SU-DHL-6 (cell line): ENCODE results near the gene ANKRD45.

Source experiments
- CTCF ChIP-seq: fragments of 200-600 bp; sonication (generic); IDR thresholded peaks from one replicate; pipeline ENCODE4 v1.5.1; 2017; ENCODE audit warnings: antibody characterized with exemption, mild to moderate bottlenecking, low read length, moderate library complexity; ENCODE audit not compliant: insufficient read depth, poor library complexity, severe bottlenecking
- EZH2phosphoT487 ChIP-seq: fragments of 200-600 bp; sonication (generic), shearing (Covaris generic); conservative IDR thresholded peaks from 2 replicates; pipeline ENCODE4 v1.6.1; 2018; ENCODE audit warnings: mild to moderate bottlenecking, antibody characterized with exemption, low read length, moderate library complexity, mixed read lengths

DNA sequence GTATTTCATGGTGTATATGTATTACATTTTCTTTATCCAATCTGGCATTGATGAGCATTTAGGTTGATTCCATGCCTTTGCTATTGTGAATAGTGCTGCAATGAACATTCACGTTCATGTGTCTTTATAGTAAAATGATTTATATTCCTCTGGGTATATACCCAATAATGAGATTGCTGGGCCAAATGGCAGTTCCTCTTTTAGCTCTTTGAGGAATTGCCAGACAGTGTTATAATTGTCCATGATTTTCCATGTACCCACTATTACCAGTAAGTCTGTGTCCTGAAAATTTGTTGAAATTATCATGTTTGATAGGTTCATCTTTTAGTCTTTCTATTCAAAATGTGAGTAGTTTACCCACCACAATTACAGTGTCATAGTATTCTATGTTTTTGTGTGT, 101.2 kb downstream of the ANKRD45 start:
- TF ChIP-seq CTCF (no peak), EZH2phosphoT487 (no peak)
